ENCODE data around the gene DEAF1. TPM values are rescaled to one million over a fixed set of nuclear protein-coding genes. Genes with fewer than 3 reads are reported as not detected.

DEAF1 gene
- total and polyA plus RNA-seq, 2 experiments from 2014 or later: 88.6 to 90.0 TPM

DNA sequence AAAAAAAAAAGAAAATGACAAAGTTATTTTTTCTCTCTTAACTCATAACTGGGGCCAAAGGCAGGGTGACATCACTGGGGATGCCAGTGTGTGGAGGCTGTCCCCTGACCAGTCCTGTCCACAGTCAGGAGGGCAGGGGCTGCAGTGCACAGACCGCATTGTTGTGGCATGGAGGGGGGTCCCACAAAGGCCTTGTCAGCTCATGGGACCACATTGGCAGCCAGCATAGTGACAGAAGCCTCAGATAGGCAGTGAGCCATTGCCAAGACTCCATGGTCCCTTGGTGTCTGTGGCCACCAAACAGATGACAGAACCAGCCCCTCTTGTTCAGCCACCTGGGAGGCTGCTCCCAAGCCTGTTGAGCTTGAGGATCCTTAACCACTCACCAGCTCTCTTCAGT, 4.7 kb upstream of the DEAF1 start:
- Histone ChIP-seq H3K4me3 (no peak overlapping the region), H3K9me3 (ENCODE audit: low read depth) (no peaks in the 10 kb centered on the region), H3K27me3 (no peaks in the 10 kb centered on the region), H3K4me1 (ENCODE audit: low read depth) (no peaks in the 10 kb centered on the region), H3K27ac (no peak overlapping the region), H3K36me3 (no peaks in the 10 kb centered on the region)
- TF ChIP-seq, protein P1, sequence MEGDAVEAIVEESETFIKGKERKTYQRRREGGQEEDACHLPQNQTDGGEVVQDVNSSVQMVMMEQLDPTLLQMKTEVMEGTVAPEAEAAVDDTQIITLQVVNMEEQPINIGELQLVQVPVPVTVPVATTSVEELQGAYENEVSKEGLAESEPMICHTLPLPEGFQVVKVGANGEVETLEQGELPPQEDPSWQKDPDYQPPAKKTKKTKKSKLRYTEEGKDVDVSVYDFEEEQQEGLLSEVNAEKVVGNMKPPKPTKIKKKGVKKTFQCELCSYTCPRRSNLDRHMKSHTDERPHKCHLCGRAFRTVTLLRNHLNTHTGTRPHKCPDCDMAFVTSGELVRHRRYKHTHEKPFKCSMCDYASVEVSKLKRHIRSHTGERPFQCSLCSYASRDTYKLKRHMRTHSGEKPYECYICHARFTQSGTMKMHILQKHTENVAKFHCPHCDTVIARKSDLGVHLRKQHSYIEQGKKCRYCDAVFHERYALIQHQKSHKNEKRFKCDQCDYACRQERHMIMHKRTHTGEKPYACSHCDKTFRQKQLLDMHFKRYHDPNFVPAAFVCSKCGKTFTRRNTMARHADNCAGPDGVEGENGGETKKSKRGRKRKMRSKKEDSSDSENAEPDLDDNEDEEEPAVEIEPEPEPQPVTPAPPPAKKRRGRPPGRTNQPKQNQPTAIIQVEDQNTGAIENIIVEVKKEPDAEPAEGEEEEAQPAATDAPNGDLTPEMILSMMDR (IDR thresholded peaks at IDR 0.05; ENCODE audit: low read depth, low read length): no peak
- DNase-seq (ENCODE audit: low read depth in 1 of 2, low spot score in 1 of 2): no peak

DNA sequence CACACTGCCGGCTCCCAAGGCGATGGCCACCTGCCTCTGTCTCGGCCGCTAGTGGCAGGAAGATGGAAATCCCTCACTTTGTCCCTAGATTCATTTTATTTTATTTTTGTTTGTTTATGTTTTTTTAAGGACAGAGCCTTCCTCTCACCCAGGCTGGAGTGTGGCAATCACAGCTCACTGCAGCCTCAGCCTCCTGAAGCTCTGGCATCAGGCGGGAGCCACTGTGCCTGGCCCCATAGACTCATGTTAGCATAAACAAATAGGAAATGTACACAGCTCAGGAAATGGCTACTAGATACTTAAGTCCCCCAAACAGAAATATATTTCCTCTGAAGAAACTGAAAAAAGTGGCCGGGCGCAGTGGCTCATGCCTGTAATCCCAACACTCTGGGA, 4.1 kb upstream of the DEAF1 start:
- H3K9me3 ChIP-seq (ENCODE audit: low read depth): no peaks in the 10 kb centered on the region

GRCh38 chr11:698493-699115, 3.6 kb upstream of the DEAF1 start:
- peaks cover 4% of the 10 kb centered on the region for H3K4me1 ChIP-seq (ENCODE audit: low read depth)
- H3K9me3 ChIP-seq (ENCODE audit: low read depth): no peaks in the 10 kb centered on the region
- H3K27ac ChIP-seq: no peak overlapping the region
- H3K27me3 ChIP-seq: no peaks in the 10 kb centered on the region
- TF ChIP-seq, protein P1 (IDR thresholded peaks at IDR 0.05; ENCODE audit: low read depth, low read length): no peak
- no peaks in the 10 kb centered on the region for H3K36me3 ChIP-seq
- DNase-seq (ENCODE audit: low read depth in 1 of 2, low spot score in 1 of 2): no peak
- H3K4me3 ChIP-seq: no peak overlapping the region

More for the DNA sequence above, 4.1 kb upstream of the DEAF1 start:
- Histone ChIP-seq H3K4me1 (ENCODE audit: low read depth) (peaks cover 4% of the 10 kb centered on the region), H3K27me3 (no peaks in the 10 kb centered on the region), H3K36me3 (no peaks in the 10 kb centered on the region), H3K4me3 (no peak overlapping the region), H3K27ac (no peak overlapping the region)
- DNase-seq (ENCODE audit: low read depth in 1 of 2, low spot score in 1 of 2): no peak
- TF ChIP-seq, protein P1 (IDR thresholded peaks at IDR 0.05; ENCODE audit: low read depth, low read length): no peak

DNA sequence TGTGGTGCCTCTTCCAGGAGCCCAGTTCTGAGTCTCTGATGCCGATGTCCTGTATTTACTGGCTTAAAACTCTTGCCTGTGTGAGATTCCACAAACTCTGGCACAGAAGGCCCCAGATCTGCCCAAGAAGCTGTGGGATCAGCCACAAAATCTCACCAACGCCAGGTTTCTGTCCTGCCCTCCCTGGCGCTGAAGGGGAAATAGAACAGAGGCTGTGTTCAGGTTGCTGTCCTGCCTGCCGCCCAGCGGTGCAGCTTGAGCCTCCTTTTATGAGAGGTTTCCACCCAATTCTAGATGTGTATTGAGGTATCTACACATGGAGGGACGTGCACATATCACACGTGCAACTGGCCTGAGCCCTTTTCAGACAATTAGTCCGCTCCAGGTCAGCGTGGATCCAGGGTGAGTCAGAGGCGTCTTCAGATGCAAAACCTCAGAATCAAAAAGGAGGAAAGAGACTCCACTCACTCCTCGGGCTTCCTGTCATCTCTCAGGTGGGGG, 2.8 kb upstream of the DEAF1 start:
- Histone ChIP-seq H3K36me3 (no peaks in the 10 kb centered on the region), H3K9me3 (ENCODE audit: low read depth) (no peaks in the 10 kb centered on the region), H3K4me3 (no peak overlapping the region), H3K4me1 (ENCODE audit: low read depth) (peaks cover 10% of the 10 kb centered on the region), H3K27ac (no peak overlapping the region), H3K27me3 (no peaks in the 10 kb centered on the region)
- no peak for DNase-seq (ENCODE audit: low read depth in 1 of 2, low spot score in 1 of 2)
- TF ChIP-seq, protein P1 (IDR thresholded peaks at IDR 0.05; ENCODE audit: low read depth, low read length): no peak

- DNase-seq (ENCODE audit: low read depth in 1 of 2, low spot score in 1 of 2): peak in 1 of 2 donors; percentile 35
- H3K9me3 ChIP-seq (ENCODE audit: low read depth): no peaks in the 10 kb centered on the region
- H3K36me3 ChIP-seq: no peaks in the 10 kb centered on the region
- TF ChIP-seq, protein P1 (IDR thresholded peaks at IDR 0.05; ENCODE audit: low read depth, low read length): no peak
- H3K4me1 ChIP-seq (ENCODE audit: low read depth): peaks cover 10% of the 10 kb centered on the region
- H3K4me3 ChIP-seq: no peak overlapping the region
- no peak overlapping the region for H3K27ac ChIP-seq
- H3K27me3 ChIP-seq: no peaks in the 10 kb centered on the region
Measured at GRCh38 chr11:696955-697491, 2.0 kb upstream of the DEAF1 start.

All from cardiac muscle cell (in vitro differentiated cells and primary cell).